Measurements from ENCODE around the gene MYO19.

DNA sequence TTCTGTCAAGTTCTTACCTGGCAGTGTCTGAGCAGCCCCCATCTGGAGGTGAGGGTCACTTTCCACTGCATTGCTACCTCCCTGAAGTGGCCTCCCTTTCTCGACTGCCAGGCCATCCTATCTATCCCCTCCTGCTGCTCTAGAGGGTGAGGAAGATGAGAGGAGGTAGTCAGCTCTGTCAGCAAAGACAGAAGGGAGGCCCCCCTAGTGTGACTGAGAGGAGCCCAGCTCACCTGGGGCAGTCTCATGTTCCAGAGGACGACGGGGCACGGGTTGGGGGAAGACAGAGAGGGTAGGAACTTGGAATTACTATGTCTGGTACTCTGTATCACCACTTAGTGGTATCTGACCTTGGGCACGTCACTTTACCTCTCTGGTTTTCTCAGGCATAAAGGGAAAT is 22.0 kb downstream of the MYO19 start:
- TF ChIP-seq, protein P1, sequence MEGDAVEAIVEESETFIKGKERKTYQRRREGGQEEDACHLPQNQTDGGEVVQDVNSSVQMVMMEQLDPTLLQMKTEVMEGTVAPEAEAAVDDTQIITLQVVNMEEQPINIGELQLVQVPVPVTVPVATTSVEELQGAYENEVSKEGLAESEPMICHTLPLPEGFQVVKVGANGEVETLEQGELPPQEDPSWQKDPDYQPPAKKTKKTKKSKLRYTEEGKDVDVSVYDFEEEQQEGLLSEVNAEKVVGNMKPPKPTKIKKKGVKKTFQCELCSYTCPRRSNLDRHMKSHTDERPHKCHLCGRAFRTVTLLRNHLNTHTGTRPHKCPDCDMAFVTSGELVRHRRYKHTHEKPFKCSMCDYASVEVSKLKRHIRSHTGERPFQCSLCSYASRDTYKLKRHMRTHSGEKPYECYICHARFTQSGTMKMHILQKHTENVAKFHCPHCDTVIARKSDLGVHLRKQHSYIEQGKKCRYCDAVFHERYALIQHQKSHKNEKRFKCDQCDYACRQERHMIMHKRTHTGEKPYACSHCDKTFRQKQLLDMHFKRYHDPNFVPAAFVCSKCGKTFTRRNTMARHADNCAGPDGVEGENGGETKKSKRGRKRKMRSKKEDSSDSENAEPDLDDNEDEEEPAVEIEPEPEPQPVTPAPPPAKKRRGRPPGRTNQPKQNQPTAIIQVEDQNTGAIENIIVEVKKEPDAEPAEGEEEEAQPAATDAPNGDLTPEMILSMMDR (IDR thresholded peaks at IDR 0.05; ENCODE audit: control extremely low read depth in 1 of 3, insufficient read depth in 1 of 3, low read depth in 1 of 3, low read length in 3 of 3): no peak
- TF ChIP-seq, protein P2, sequence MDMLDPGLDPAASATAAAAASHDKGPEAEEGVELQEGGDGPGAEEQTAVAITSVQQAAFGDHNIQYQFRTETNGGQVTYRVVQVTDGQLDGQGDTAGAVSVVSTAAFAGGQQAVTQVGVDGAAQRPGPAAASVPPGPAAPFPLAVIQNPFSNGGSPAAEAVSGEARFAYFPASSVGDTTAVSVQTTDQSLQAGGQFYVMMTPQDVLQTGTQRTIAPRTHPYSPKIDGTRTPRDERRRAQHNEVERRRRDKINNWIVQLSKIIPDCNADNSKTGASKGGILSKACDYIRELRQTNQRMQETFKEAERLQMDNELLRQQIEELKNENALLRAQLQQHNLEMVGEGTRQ (IDR thresholded peaks at IDR 0.05; ENCODE audit: low read length): no peak
- no peak for TF ChIP-seq SP2 (IDR thresholded peaks at IDR 0.05; ENCODE audit: low read length)
- no peak for TF ChIP-seq EZH2 (IDR thresholded peaks at IDR 0.05; ENCODE audit: low read depth, low read length, severe bottlenecking)
- TF ChIP-seq POLR2A (IDR thresholded peaks at IDR 0.05; ENCODE audit: control extremely low read depth in 1 of 2, low read depth in 2 of 2, low read length in 2 of 2): no peak
- no peak for TF ChIP-seq YY1 (IDR thresholded peaks at IDR 0.05; ENCODE audit: low read depth, low read length)
- no peak for TF ChIP-seq NANOG (IDR thresholded peaks at IDR 0.05; ENCODE audit: insufficient read depth, low read depth, low read length, poor library complexity, severe bottlenecking)
- no peak for TF ChIP-seq ZNF274 (IDR thresholded peaks at IDR 0.05; ENCODE audit: borderline replicate concordance, extremely low read depth, low read length)
- TF ChIP-seq, protein P3, sequence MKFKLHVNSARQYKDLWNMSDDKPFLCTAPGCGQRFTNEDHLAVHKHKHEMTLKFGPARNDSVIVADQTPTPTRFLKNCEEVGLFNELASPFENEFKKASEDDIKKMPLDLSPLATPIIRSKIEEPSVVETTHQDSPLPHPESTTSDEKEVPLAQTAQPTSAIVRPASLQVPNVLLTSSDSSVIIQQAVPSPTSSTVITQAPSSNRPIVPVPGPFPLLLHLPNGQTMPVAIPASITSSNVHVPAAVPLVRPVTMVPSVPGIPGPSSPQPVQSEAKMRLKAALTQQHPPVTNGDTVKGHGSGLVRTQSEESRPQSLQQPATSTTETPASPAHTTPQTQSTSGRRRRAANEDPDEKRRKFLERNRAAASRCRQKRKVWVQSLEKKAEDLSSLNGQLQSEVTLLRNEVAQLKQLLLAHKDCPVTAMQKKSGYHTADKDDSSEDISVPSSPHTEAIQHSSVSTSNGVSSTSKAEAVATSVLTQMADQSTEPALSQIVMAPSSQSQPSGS (IDR thresholded peaks at IDR 0.05; ENCODE audit: low read length): no peak
- no peak for TF ChIP-seq POLR2AphosphoS5 (IDR thresholded peaks at IDR 0.05; ENCODE audit: low read depth, low read length)
- TF ChIP-seq SUZ12 (IDR thresholded peaks at IDR 0.05; ENCODE audit: low read length): no peak
- no peak for TF ChIP-seq SRF (IDR thresholded peaks at IDR 0.05; ENCODE audit: low read depth, low read length)

Data from H1 (cell line).